NCI-H1694 (cell line): ENCODE measurements around the gene PFDN4.
A peak's percentile ranks its signal among the peaks of the same experiment; 100 is the strongest.
"Not testable (repeated sequence)": the region's sequence is repeated elsewhere in the genome, so short reads cannot be mapped to it uniquely, and the experiment has no call there.

Experiments used
- DNase-seq: peaks from one replicate; lab custom pipeline; 2025; lab: John Stamatoyannopoulos, UW

PFDN4 gene

GRCh38 chr20:54223751-54224150, 15.9 kb downstream of the PFDN4 start:
- DNase-seq = no peak

- not testable (repeated sequence) for DNase-seq
These were observed 16.8 kb downstream of the PFDN4 start for GRCh38 chr20:54224642-54225041.

- no peak for DNase-seq
These were observed 19.4 kb downstream of the PFDN4 start for GRCh38 chr20:54227241-54227640.

GRCh38 chr20:54227751-54228150, 19.9 kb downstream of the PFDN4 start:
- no peak for DNase-seq

- DNase-seq = no peak
These were observed 21.0 kb downstream of the PFDN4 start for GRCh38 chr20:54228841-54229240.

GRCh38 chr20:54229566-54230160, 21.8 kb downstream of the PFDN4 start:
- DNase-seq = no peak

GRCh38 chr20:54231036-54231435, 23.1 kb downstream of the PFDN4 start:
- no peak for DNase-seq

- DNase-seq = peak; percentile 49
These were observed 27.1 kb downstream of the PFDN4 start for GRCh38 chr20:54234991-54235390.

- no peak for DNase-seq
These were observed 29.4 kb downstream of the PFDN4 start for GRCh38 chr20:54237116-54237943.

- no peak for DNase-seq
These were observed 36.2 kb downstream of the PFDN4 start for GRCh38 chr20:54244113-54244512.

GRCh38 chr20:54248705-54249104, 40.8 kb downstream of the PFDN4 start:
- not testable (repeated sequence) for DNase-seq

GRCh38 chr20:54250691-54251090, 42.8 kb downstream of the PFDN4 start:
- no peak for DNase-seq

- no peak for DNase-seq
These were observed 43.2 kb downstream of the PFDN4 start for GRCh38 chr20:54251096-54251495.

- no peak for DNase-seq
These were observed 46.7 kb downstream of the PFDN4 start for GRCh38 chr20:54254596-54254995.

GRCh38 chr20:54255157-54255556, 47.3 kb downstream of the PFDN4 start:
- DNase-seq = no peak

GRCh38 chr20:54256202-54256601, 48.3 kb downstream of the PFDN4 start:
- DNase-seq = no peak

GRCh38 chr20:54257071-54257816, 49.4 kb downstream of the PFDN4 start:
- no peak for DNase-seq

- no peak for DNase-seq
These were observed 52.2 kb downstream of the PFDN4 start for GRCh38 chr20:54260116-54260515.

- DNase-seq = no peak
These were observed 54.8 kb downstream of the PFDN4 start for GRCh38 chr20:54262671-54263070.

GRCh38 chr20:54263116-54263690, 55.3 kb downstream of the PFDN4 start:
- DNase-seq = no peak

- not testable (repeated sequence) for DNase-seq
These were observed 57.9 kb downstream of the PFDN4 start for GRCh38 chr20:54265791-54266190.

GRCh38 chr20:54266844-54267243, 59.0 kb downstream of the PFDN4 start:
- no peak for DNase-seq
